H54 (cell line): ENCODE data around the gene EGFL8.

ENCODE experiments used
- DNase-seq: peaks from one replicate; pipeline ENCODE4 v3.0.0; 2011; ENCODE audit warnings: low spot score, mixed read lengths; ENCODE audit not compliant: insufficient read length
- FAIRE-seq: peaks from 3 replicates; lab custom pipeline; 2011; peaks lifted over from hg19 to GRCh38; lab: Jason Lieb, UNC
- POLR2A ChIP-seq: IDR thresholded peaks from 2 replicates; pipeline ENCODE4 v1.6.1; 2011; ENCODE audit warnings: low read depth, mild to moderate bottlenecking, low read length

Gene EGFL8

GRCh38 chr6:32167761-32168262 is 3.4 kb downstream of the EGFL8 start:
- FAIRE-seq: no peak
- TF ChIP-seq POLR2A: no peak
- no peak for DNase-seq

- DNase-seq: no peak
- TF ChIP-seq POLR2A: no peak
- no peak for FAIRE-seq
Measured at GRCh38 chr6:32168350-32168749, 4.0 kb downstream of the EGFL8 start.

GRCh38 chr6:32168807-32169591 is 4.6 kb downstream of the EGFL8 start:
- no peak for TF ChIP-seq POLR2A
- DNase-seq: no peak
- FAIRE-seq: no peak

DNA sequence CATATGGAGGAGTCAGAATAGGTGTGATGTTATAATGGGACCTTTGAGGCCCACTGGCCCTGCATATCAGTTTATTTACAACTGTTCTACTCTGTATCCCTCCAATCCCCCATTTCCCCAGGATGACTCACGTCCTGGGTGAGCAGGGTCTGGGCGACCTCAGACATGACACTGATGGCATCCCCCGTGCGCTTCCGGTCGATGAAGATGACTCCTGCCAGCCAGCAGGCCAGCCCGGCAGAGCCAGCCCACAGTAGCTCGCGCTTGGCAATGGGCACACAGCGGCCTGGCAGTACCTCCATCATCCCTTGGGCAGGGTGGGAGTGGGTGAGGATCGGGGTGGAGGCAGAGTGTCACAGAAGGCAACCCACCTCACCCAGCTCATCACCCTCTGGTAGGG is 5.9 kb downstream of the EGFL8 start:
- no peak for TF ChIP-seq POLR2A
- no peak for DNase-seq
- no peak for FAIRE-seq

- no peak for TF ChIP-seq POLR2A
- DNase-seq (no peak), FAIRE-seq (no peak)
Measured at GRCh38 chr6:32171234-32171633, 6.8 kb downstream of the EGFL8 start.

- no peak for FAIRE-seq
- DNase-seq: no peak
- TF ChIP-seq POLR2A: no peak
Measured at GRCh38 chr6:32173051-32173727, 8.8 kb downstream of the EGFL8 start.

DNA sequence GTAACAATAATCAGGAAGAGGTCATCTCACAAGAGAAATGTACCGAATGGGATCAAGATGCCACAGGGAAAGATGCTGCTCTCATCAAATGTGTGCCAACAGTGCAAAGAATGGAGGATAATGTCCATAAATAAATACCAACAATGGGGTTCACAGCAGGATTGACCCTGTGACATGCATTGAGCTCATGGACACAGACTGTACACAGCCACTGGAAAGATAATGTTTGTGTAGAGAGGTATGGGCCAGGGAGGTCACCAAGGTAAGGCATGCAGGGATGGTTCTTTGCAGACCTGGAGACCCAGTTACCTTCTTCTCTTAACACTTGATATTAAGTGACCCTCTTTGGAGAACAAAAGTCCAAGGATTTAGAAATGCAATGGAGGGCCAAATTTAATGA is 10.0 kb downstream of the EGFL8 start:
- DNase-seq: no peak
- no peak for FAIRE-seq
- no peak for TF ChIP-seq POLR2A

DNA sequence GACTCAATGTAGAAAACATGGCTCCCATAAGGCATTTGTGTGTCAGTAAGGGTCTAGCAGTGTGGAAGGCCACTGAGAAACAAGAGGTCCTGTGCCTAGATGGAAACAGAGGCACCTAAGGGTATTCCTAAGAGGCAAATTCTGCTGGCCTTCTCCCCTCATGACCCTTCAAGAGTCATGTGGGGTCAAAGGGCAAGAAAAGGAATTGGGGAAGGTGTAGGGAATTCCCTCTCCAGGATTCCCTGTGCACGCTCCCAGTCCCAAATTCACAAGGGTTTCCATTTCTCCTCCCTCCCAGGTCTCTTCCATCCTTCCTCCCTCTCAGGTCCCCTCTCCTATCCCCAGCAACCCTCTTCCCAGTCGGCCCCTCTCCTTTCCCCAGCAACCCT is 10.9 kb downstream of the EGFL8 start:
- DNase-seq (no peak), FAIRE-seq (no peak)
- TF ChIP-seq POLR2A: no peak

- peak; percentile 57; the same call in 1 of the 2 replicates for TF ChIP-seq POLR2A
- peak; percentile 97 for DNase-seq
- FAIRE-seq: no peak
Measured at GRCh38 chr6:32175711-32176475, 11.5 kb downstream of the EGFL8 start, which contains the start of gene AGPAT1. AGPAT1 (minus strand) TSS chr6:32176084; CDS start chr6:32171496, 4,588 bp downstream.

- no peak for TF ChIP-seq POLR2A
- DNase-seq (no peak), FAIRE-seq (no peak)
Measured at GRCh38 chr6:32176476-32177182, 12.2 kb downstream of the EGFL8 start.

DNA sequence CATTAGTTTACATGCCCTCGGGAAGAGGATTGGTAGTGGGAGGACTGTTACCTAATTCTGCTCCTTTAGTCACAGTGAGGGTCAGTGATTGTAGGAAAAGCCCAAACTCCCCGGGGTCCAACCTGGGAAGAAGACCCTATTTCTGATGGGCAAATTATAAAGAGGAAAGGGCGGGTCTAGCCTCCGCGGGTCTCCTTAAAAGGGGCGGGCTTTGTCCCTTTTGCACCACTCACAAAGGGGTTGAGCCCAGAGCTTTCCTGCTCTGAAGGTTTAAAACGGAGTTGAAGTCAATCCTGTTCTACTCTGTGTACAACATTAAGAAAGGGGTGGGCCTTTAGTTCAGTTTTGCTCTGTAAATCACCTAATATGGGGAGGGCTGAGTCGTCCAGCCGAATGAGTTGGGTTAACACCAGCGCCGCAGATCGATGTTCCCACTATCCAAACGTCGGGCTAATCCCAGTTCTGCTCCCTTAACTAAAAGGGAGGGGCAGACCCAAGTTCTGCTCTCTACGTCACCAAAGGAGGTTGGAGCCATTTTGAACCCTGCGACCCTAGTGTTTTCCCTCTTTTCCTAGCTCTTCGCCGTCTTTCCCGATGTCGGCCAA is 12.9 kb downstream of the EGFL8 start:
- DNase-seq (no peak), FAIRE-seq (no peak)
- no peak for TF ChIP-seq POLR2A

DNA sequence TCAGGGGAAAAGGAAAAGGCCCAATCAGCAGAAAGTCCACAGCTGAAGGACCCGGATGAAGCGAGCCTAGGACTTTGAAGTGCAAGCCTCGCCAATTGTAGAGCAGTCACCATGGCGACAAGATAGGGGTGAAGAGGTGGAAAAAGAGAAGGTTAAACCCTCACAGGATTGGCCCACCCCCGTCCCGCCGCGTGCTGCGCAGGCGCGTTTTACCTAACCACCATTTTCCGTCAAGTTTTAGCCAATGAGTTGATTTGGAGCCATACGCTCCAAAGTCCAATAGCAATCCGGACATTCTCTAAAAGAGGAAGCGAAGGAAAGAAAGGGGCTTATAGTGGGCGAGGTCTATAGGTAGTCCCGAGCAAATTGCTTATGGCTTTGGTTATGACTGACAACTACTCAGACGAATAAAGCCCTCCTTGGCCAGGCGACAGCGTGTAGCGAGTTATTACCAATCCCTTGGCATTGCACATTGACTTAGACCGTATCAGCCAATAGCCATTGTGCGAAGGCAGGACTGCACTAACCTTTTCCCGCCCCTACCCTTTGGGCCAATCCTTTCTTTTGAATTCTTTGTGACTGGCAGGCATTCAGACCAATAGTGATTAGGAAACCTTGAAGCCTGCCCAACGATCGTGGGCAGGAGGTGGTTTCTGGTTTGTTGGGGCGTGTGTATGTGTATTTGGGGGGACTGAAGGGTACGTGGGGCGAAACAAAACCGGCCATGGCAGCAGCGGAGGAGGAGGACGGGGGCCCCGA is 13.6 kb downstream of the EGFL8 start, which contains the start of gene RNF5:
TSS of gene RNF5 (plus strand) at position 618 of the 759 bp plus-strand sequence. CDS start at position 725, 107 bp downstream.
- peak; percentile 88 for FAIRE-seq
- peak; percentile 92 for DNase-seq
- TF ChIP-seq POLR2A: no peak; the same call in 1 of the 2 replicates
